ENCODE data around the gene SOX6.
"Not testable (repeated sequence)": the region's sequence is repeated elsewhere in the genome, so short reads cannot be mapped to it uniquely, and the experiment has no call there.

Gene SOX6

DNA sequence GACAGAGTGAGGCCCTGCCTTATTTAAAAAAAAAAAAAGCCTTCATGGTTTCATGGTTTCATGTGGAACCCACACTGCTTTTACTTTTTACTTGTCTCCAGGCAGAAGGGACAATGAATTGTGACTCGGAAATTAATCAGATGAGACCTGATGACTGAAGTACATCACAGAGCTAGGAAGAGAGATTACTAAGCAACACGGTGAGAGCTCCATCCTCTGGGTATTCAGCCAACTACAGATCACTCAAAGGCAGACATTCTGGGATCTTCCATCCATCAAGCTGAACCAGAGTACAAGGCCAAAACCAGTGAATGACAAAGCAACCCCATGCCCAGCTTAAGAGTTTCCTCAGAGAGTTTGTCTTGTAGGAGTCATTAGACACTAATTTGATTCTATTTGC is 433.2 kb downstream of the SOX6 start:
- no peaks in the 10 kb centered on the region for H3K36me3 ChIP-seq (ENCODE audit: control insufficient read depth, insufficient read depth, low read length)
- H3K4me1 ChIP-seq (ENCODE audit: control insufficient read depth, insufficient read depth, low read length) = no peaks in the 10 kb centered on the region
- H3K4me3 ChIP-seq (ENCODE audit: low read length) = no peak overlapping the region
- H3K9ac ChIP-seq (ENCODE audit: low read length) = no peak overlapping the region
- no peak overlapping the region for H3K27ac ChIP-seq (ENCODE audit: low read depth, low read length)
- H3K27me3 ChIP-seq (ENCODE audit: control insufficient read depth, insufficient read depth, low read length) = no peaks in the 10 kb centered on the region

DNA sequence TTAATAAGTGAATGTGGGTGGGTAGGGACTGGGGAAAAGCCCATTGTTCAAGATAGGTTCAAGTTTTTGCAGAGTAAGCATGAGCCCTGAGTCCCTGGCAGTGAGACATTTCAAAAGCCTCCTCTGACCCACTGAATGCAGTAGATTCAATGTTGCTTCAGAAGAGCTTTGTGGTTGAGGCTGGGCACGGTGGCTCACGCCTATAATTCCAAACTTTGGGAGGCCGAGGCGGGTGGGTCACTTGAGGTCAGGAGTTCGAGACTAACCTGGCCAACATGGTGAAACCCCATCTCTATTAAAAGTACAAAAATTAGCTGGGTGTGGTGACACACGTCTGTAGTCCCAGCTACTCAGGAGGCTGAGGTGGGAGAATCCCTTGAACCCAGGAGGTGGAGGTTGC is 433.6 kb downstream of the SOX6 start:
- H3K27me3 ChIP-seq (ENCODE audit: control insufficient read depth, insufficient read depth, low read length); H3K9ac ChIP-seq (ENCODE audit: low read length); H3K4me3 ChIP-seq (ENCODE audit: low read length); H3K4me1 ChIP-seq (ENCODE audit: control insufficient read depth, insufficient read depth, low read length); H3K36me3 ChIP-seq (ENCODE audit: control insufficient read depth, insufficient read depth, low read length); H3K27ac ChIP-seq (ENCODE audit: low read depth, low read length): not testable (repeated sequence)

DNA sequence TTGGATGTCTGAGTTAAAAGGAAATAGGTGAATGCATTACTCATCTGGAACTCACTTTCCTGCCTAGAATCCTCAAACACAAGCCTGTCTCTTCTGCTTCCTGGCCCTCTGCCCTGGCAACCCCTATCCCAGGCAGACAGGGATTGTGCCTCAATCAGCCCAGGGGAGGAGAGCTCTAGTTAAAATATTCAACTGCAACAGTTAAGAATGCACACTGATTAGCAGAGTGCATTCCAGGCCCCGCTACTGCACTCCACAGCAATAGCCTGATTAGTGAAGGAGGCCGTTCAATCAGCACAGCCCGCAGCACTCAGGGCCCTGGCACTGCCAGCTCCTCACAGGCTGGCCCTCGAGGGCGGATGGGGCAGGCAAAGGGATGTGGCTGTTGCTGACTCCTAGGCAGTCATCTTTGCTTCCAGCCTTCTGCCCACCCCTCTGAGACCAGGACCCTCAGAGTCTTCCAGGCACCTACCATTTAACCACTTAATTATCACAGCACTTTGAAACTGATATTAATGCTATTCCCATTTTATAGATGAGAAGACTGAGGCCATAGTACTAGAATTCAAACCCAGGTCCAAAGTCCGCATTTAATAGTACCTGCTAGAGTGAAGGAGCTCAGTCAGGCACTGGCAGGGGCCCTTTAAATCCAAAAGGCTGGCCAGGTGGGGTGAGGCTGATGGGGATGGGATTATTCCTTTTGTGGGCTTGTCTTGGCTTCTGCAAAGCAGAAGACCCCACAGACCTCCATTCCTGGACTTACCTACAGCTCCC is 435.3 kb downstream of the SOX6 start:
- no peak overlapping the region for H3K9ac ChIP-seq (ENCODE audit: low read length)
- no peak overlapping the region for H3K27ac ChIP-seq (ENCODE audit: low read depth, low read length)
- H3K4me1 ChIP-seq (ENCODE audit: control insufficient read depth, insufficient read depth, low read length) = no peaks in the 10 kb centered on the region
- H3K4me3 ChIP-seq (ENCODE audit: low read length) = no peak overlapping the region
- H3K27me3 ChIP-seq (ENCODE audit: control insufficient read depth, insufficient read depth, low read length) = no peaks in the 10 kb centered on the region
- no peaks in the 10 kb centered on the region for H3K36me3 ChIP-seq (ENCODE audit: control insufficient read depth, insufficient read depth, low read length)

DNA sequence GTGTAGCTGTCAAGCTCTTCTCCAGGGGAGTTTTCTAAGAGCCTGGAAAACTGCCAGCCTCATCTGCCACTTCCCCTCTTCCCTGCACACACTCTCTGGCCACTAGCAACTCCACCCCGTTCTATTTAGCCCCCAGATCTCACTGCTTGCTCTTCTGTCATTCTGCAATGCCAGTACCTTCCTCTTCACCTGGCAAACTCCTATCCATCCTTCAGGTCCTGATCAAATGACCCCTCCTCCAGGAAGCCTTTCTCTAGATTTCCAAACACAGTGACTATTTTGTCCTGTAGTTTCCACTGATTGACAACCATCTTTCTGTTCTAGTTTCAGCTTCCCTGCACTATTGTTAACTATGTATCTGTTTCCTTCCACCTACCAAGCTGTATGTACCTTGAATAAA is 437.7 kb downstream of the SOX6 start:
- Histone ChIP-seq H3K27me3 (ENCODE audit: control insufficient read depth, insufficient read depth, low read length) (no peaks in the 10 kb centered on the region), H3K4me1 (ENCODE audit: control insufficient read depth, insufficient read depth, low read length) (no peaks in the 10 kb centered on the region), H3K27ac (ENCODE audit: low read depth, low read length) (no peak overlapping the region), H3K9ac (ENCODE audit: low read length) (no peak overlapping the region), H3K36me3 (ENCODE audit: control insufficient read depth, insufficient read depth, low read length) (no peaks in the 10 kb centered on the region), H3K4me3 (ENCODE audit: low read length) (no peak overlapping the region)

DNA sequence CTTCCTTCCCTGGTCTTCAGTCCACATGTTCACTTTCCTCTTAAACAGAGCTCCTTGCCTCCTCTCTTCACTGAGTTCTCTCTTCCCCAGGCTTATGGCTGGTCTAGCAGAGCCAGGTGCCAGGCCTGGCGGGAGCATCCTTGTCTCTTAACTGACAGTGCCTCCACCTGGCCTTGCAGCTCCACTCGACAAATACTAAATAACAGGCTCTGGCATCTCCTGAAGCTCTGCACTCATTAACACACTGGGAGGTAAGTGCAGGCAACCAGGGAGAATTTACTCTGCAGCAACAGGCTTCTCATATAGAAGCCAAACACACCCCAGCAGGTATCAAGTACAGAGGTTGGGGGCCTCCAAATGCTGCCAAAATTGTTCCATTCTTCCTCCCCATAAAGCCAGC is 438.1 kb downstream of the SOX6 start:
- no peak overlapping the region for H3K27ac ChIP-seq (ENCODE audit: low read depth, low read length)
- no peaks in the 10 kb centered on the region for H3K4me1 ChIP-seq (ENCODE audit: control insufficient read depth, insufficient read depth, low read length)
- no peak overlapping the region for H3K9ac ChIP-seq (ENCODE audit: low read length)
- no peaks in the 10 kb centered on the region for H3K36me3 ChIP-seq (ENCODE audit: control insufficient read depth, insufficient read depth, low read length)
- H3K4me3 ChIP-seq (ENCODE audit: low read length) = no peak overlapping the region
- H3K27me3 ChIP-seq (ENCODE audit: control insufficient read depth, insufficient read depth, low read length) = no peaks in the 10 kb centered on the region

Data from rectal smooth muscle tissue (tissue), 1 donor.